HG03354 (cell line): ENCODE measurements around the gene RANBP9.

Source experiments
- ATAC-seq: cut with Tn5 transposase; IDR thresholded peaks from one replicate; pipeline ENCODE4 v1.9.1; 2021; ENCODE audit warnings: mild to moderate bottlenecking; ENCODE audit not compliant: unreplicated experiment, poor library complexity, severe bottlenecking

RANBP9 gene

DNA sequence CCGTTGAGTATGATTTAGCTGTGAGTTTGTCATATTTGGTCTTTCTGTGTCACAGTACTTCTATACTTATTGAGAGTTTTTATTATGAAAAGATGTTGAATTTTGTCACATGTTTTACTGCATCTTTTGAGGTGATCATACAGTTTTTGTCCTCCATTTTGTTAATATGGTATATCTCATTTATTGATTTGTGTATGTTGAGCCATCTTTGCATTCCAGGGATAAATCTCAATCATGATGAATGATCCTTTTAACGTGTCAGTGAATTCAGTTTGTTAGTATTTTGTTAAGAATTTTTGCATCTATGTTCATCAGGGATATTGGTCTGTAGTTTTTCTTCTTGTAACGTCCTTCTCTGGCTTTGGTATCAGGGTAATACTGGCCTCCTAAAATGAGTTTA lies 133.7 kb downstream of the RANBP9 start:
- no peak for ATAC-seq

DNA sequence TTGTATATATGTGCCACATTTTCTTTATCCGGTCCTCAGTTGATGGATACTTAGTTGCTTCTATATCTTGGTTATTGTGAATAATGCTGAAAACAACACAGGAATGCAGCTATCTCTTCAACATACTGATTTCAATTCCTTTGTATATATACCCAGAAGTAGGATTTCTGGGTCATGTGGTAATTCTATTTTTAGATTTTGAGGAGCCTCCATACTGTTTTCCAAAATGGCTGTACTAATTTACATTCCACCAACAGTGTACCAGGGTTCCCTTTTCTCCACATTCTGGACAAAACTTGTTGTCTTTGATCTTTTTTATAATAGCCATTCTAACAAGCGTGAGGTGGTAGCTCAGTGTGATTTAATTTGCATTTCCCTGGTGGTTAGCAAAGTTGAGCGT lies 135.6 kb downstream of the RANBP9 start:
- no peak for ATAC-seq

DNA sequence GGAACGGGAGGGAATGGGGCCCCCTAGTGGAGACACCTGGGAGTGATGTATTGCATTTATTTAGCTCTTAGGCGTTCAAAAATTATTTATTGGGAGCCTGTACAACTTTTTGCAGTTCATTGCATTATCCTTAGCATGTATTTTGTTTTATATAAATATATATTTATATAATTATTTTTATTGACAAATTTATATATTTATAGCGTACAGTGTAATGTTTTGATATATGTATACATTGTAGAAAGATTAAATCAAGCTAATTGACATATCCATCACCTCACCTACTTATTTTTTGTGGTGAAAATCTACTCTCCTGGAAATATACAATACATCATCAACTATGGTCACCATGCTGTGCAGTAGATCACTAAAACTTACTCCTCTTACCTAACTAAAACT lies 136.3 kb downstream of the RANBP9 start:
- no peak for ATAC-seq

DNA sequence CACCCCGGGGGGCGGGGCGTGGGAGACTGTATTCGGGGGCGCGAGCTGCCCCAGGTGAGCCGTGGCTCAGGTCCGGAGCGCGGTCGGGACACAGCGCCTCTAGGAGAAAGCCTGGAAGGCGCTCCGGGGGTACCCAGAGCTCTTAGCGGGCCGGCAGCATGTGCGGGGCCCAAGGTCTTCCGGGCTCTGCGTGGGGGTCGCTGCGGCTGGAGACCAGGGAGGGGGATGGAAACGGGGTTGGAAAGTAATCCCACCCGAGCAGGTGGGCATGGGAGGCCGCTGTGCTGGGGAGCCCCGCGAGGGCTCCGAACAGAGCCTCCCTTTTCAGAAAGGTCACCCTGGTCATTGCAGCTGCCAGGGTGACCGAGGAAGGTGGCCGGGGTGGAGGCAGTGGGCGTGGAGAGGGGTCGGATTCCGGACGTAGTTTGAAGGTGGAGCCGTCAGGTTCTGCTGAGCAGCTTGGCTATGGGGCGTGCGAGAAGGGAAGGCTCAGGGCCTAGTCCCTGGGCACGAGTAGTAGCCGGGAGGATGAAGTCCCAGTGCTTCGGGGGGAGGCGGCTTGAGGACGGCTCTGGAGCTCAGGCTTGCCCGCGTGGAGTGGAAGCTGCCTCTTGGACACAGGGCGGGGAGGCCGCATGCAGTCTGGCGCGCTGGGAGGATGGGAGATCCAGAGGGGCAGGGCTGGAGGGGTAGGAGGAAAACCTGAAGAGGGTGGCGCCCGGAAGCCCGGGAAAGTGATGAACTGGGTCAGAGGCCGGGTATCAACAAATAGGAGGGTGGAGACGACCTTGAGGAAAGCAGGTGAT lies 136.9 kb downstream of the RANBP9 start, which contains the start of gene SIRT5:
TSS of gene SIRT5 (plus strand) at position 31 of the 806 bp plus-strand sequence. CDS start 9,510 bp downstream, outside the sequence.
- peak; percentile 77 for ATAC-seq

DNA sequence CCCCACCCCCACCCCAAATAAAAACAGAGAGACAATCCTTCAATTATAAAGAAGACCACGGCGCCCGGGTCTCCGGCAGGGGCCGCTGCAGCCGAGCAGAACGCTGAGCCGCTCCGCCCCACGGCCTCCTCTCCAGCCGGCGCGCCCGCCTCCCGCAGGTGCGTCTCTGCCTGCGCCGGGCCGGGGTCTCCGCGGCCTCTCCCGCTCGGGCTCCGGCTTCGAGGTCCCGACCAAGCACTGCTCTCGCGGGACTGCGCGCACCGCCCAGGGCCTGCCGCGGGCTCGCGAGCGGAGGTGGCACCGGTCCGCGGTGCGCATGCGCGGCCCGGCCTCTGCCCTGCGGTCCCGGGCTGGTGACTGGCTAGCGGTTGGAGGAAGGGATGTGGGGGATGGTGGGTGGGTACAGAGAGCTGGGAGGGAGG lies 137.5 kb downstream of the RANBP9 start:
- ATAC-seq, result peak; percentile 75

DNA sequence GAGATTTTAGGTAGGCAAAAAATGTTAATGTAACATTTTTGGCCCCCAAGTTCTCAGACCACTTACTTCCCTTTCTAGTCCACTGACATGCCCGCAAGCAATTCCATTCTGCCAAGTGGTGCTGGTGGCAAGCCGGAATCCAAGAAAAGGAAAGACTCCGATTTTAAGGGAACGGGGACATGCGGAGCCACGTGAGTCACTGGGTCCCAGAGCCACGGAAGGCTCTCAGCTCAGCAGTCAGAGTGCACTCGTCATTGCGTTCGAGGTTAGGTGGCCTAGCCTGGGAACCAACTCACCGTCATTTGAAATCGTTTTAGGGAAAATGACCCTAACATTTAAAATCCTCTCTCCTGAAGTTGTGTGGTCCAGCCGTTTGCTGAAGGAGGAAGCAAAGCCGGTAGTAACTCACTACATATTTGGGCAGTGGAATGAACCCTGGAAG lies 137.9 kb downstream of the RANBP9 start:
- no peak for ATAC-seq

DNA sequence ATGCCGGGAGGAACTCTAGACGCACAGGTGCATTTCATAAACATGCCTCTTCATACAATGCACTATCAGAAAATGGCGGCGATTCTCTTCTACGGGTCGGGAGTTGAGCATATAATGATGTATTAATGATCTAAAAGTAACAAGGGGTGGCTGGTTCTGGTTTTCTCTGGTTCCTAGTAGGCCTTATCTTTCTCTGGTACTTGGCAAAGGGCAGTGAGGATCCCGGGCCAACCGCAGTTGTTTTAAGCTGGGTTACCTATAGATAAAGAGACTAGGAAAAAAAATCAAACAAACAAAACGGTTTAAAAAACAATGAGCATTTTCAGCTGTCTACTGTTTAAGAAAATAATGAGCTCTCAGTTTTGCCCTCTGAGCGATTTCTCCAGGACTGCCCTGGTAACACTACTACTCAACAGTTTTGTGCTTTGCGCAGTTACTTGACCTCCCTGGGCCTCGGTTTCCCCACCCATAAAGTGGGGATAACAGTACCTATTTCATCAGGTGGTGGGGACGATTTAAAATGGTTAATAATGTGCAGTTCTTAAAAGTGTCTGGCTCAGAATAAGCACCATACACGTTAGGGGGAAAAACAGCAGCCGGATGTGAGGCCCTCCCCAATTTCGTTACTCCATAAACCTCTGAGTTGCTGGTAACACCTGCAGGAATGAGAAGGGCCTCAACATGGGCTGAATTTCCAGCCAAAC lies 138.5 kb downstream of the RANBP9 start:
- ATAC-seq, result no peak

DNA sequence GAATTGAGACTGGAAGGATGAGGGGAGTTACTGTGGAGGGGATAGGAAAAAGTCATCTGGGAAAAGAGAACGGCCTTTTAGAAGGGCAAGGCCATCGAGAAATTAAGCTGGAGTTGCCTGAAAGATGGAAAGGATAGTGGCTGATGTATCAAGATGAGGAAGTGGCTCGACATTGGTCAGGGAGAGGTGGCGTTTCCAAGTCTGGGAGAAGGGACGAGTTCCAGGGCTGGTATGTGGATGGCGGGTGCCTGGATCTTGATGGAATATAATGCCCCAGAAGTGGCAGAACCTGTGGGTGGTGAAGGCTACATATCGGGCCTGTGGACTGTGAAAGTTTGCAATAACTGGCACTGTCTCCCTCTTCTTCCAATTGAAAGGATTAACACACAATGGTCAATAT lies 139.4 kb downstream of the RANBP9 start:
- ATAC-seq, result no peak
